Jurkat, Clone E6-1 (cell line): ENCODE measurements around the gene MRPL54.

Experiments used
- DNase-seq: peaks from one replicate; pipeline ENCODE4 v3.0.0-alpha.2; 2011; ENCODE audit warnings: low read depth, low spot score
- H3K4me3 ChIP-seq: 2 replicates; pipeline ENCODE4 v1.5.1; 2011; ENCODE audit warnings: mild to moderate bottlenecking, low read length, control low read depth, moderate library complexity

The MRPL54 gene

GRCh38 chr19:3778899-3779723 lies 16.6 kb downstream of the MRPL54 start:
- DNase-seq: no peak
- no peak overlapping the region for H3K4me3 ChIP-seq

- DNase-seq: no peak
- H3K4me3 ChIP-seq: no peak overlapping the region
Observed at GRCh38 chr19:3780786-3781304, 18.4 kb downstream of the MRPL54 start.

GRCh38 chr19:3781603-3782002 lies 19.1 kb downstream of the MRPL54 start:
- no peak for DNase-seq
- no peak overlapping the region for H3K4me3 ChIP-seq

- no peak overlapping the region for H3K4me3 ChIP-seq
- DNase-seq: no peak
Observed at GRCh38 chr19:3782330-3782729, 19.8 kb downstream of the MRPL54 start.

GRCh38 chr19:3782903-3783302 lies 20.4 kb downstream of the MRPL54 start:
- no peak overlapping the region for H3K4me3 ChIP-seq
- no peak for DNase-seq

- DNase-seq: no peak
- no peak overlapping the region for H3K4me3 ChIP-seq
Observed at GRCh38 chr19:3783660-3784584, 21.4 kb downstream of the MRPL54 start.

GRCh38 chr19:3784607-3785450 lies 22.3 kb downstream of the MRPL54 start:
- DNase-seq: no peak
- H3K4me3 ChIP-seq: no peak overlapping the region

GRCh38 chr19:3785451-3785937 lies 23.0 kb downstream of the MRPL54 start:
- no peak overlapping the region for H3K4me3 ChIP-seq
- no peak for DNase-seq

GRCh38 chr19:3785938-3786824 lies 23.7 kb downstream of the MRPL54 start, which contains the start of gene MATK:
TSS of gene MATK (minus strand) at chr19:3786381. CDS start at chr19:3785135, 1,246 bp downstream.
- no peak for DNase-seq
- H3K4me3 ChIP-seq: no peak within 1 kb of the TSS

GRCh38 chr19:3788996-3789778 lies 26.7 kb downstream of the MRPL54 start:
- no peak for DNase-seq
- H3K4me3 ChIP-seq: no peak overlapping the region

- DNase-seq: no peak
- H3K4me3 ChIP-seq: no peak overlapping the region
Observed at GRCh38 chr19:3790209-3790734, 27.8 kb downstream of the MRPL54 start.

GRCh38 chr19:3790941-3791340 lies 28.5 kb downstream of the MRPL54 start:
- no peak for DNase-seq
- H3K4me3 ChIP-seq: no peak overlapping the region

GRCh38 chr19:3792114-3792513 lies 29.6 kb downstream of the MRPL54 start:
- no peak overlapping the region for H3K4me3 ChIP-seq
- DNase-seq: no peak

- H3K4me3 ChIP-seq: no peak overlapping the region
- no peak for DNase-seq
Observed at GRCh38 chr19:3793799-3794198, 31.3 kb downstream of the MRPL54 start.

GRCh38 chr19:3796358-3796757 lies 33.9 kb downstream of the MRPL54 start:
- H3K4me3 ChIP-seq: no peak overlapping the region
- DNase-seq: no peak

GRCh38 chr19:3798137-3798536 lies 35.7 kb downstream of the MRPL54 start:
- peak; percentile 78 for DNase-seq
- no peak overlapping the region for H3K4me3 ChIP-seq

GRCh38 chr19:3800996-3801395 lies 38.5 kb downstream of the MRPL54 start:
- H3K4me3 ChIP-seq: no peak overlapping the region
- DNase-seq: no peak
